Astrocyte of the cerebellum (primary cell): Measurements from ENCODE around the gene C16orf95.

Experiments
- DNase-seq: peaks from one replicate; pipeline ENCODE4 v3.0.0-alpha.2; 2011; ENCODE audit warnings: low read depth
- H3K4me3 ChIP-seq: 2 replicates; pipeline ENCODE4 v1.5.1; 2011; ENCODE audit warnings: mild to moderate bottlenecking, low read depth, low read length, moderate library complexity
- in situ Hi-C: cut with HindIII; loops from 2 replicates; pipeline ENCODE4 v1.10.0; 2017; ENCODE audit warnings: low sequenced_read_pairs
- TF ChIP-seq, protein P1 (sequence below): IDR thresholded peaks from 2 replicates; pipeline ENCODE4 v1.5.1; 2012; ENCODE audit warnings: low read length, low read depth, moderate library complexity, mild to moderate bottlenecking; ENCODE audit errors: missing control alignments

Gene C16orf95

DNA sequence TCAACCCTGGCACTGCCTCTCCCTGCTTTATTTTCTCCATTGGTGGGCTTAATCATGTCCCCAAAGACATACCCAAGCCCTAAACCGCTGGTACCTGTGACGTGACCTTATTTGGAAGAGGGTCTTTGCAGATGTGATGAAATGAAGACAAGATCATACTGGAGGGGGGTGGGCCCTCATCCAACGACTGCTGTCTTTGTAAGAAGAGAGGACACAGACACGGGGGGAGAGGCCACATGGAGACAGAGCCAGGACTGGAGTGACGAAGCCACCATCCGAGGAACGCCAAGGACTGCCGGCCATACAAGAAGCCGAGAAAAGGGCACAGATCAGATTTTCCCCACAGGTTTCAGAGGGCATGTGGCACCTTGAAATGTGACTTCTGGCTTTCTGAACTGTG lies 62.5 kb downstream of the C16orf95 start:
- DNase-seq, result no peak
- H3K4me3 ChIP-seq, result no peak overlapping the region
- in situ Hi-C loops, result loop anchor here (25.0 kb wide), 1 partner anchor 692 kb away; the partner anchor contains the start of genes FOXC2 and MTHFSD
- TF ChIP-seq, protein P1, sequence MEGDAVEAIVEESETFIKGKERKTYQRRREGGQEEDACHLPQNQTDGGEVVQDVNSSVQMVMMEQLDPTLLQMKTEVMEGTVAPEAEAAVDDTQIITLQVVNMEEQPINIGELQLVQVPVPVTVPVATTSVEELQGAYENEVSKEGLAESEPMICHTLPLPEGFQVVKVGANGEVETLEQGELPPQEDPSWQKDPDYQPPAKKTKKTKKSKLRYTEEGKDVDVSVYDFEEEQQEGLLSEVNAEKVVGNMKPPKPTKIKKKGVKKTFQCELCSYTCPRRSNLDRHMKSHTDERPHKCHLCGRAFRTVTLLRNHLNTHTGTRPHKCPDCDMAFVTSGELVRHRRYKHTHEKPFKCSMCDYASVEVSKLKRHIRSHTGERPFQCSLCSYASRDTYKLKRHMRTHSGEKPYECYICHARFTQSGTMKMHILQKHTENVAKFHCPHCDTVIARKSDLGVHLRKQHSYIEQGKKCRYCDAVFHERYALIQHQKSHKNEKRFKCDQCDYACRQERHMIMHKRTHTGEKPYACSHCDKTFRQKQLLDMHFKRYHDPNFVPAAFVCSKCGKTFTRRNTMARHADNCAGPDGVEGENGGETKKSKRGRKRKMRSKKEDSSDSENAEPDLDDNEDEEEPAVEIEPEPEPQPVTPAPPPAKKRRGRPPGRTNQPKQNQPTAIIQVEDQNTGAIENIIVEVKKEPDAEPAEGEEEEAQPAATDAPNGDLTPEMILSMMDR, result no peak

DNA sequence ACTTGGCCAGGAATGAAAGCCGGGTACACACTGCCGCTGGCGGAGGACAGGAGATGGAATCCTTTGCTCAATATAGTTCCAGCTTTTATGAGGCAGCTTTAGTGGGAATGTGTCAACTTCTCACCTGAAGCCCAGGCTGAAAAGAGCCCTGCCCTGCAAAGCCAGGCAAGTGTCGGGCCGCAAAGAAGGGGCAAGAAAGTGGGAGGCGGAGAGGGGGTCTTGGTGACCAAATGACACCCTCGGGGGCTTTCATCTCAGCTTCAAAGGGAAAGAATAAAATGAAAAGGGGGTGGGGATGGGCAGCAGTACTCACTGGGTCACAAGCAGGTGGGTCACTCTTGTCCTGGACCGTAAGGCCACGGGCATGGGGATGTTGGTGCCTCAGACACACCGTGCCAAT lies 62.9 kb downstream of the C16orf95 start:
- in situ Hi-C loops, result loop anchor here (25.0 kb wide), 1 partner anchor 692 kb away; the partner anchor contains the start of genes FOXC2 and MTHFSD
- no peak overlapping the region for H3K4me3 ChIP-seq
- TF ChIP-seq, protein P1, result no peak
- DNase-seq, result no peak

DNA sequence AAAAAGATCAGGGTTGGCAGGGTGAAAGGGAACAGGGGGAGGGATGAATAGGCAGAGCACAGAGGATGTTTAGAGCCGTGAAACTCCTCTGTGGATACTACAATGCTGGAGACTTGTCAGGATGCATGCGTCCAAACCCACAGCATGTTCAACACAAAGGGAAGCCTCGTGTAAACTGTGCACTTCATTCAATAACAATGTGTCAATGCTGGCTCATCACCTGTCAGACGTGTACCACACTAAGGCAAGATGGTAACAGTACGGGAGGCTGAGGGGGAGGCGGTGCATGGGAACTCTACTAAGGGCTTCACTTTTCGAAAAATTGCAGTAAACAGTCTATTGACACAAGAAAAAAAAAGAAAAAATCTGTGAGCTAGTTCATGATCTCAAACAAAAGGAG lies 63.7 kb downstream of the C16orf95 start:
- H3K4me3 ChIP-seq, result no peak overlapping the region
- no peak for DNase-seq
- TF ChIP-seq, protein P1, result no peak
- in situ Hi-C loops, result loop anchor here (25.0 kb wide), 1 partner anchor 691 kb away; the partner anchor contains the start of genes FOXC2 and MTHFSD
